GM18909 (cell line): ENCODE measurements around the gene IPO4.

Experiments used
- ATAC-seq: cut with Tn5 transposase; IDR thresholded peaks from one replicate; pipeline ENCODE4 v1.9.1; 2021; ENCODE audit warnings: mild to moderate bottlenecking; ENCODE audit not compliant: unreplicated experiment, poor library complexity

The IPO4 gene

DNA sequence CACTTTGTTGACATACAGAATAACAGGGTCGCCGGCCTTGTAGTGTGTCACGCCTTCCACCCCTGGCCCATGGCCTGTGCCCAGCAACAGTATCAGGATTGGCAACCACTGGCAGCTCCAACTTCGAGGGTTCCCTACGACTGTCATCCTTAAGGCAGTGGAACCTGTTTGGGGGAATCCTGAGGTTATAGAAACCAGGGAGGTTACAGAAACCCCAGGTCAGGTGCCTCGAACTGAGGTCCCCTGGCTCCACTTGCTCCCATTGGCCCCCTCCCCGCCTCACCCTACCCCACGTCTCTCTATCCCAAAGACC, 6.2 kb upstream of the IPO4 start:
- no peak for ATAC-seq

DNA sequence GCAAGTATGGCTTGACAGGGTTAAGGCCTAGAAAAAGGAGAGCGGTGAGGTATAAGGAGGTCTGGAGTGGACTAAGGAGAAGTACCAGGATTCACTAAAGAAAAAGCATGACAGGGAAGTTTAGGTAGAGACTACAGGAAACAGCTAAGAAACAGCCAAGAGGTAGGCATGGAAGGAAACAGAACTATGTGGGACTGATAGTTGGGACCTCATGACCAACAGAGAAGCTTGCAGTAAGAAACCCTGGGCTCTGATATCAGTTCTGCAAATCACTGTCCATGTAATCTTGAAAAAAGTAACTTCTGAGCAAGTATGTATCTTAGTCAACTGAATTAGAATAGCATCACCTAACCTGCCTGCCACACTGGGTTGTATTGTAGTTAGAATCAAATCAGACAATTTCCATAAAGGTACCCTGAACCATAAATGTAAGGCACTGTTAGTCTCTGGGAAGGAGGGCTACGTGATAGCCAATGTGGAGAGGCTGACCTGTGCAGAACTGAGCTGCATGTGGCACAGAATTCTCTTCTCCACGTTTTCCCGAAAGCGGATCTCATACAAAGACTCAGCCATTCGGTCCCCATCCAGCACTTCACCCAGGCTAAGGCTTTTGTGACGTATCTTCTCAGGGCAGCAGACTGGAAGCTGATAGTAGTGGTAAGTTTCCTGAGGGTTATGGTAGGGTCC, 5.7 kb upstream of the IPO4 start:
- no peak for ATAC-seq

DNA sequence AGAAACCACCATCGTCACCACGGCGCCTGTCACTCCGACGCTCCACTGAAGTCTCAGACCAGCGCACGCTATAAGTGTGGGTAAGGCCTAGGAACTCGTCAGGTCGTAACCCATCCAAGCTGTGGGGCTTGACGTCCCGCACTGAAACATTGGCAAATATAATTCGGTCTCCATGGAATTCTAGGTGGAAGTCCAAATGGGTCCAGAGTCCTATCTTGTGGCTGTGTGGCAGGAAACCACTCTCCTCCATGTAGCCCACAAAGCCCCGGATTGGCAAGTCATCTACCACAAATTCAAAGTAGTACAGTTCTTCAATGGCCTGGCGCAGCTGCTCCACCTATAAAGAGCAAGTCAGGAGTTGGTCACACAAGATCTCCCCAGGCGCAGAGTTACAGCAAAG, 4.3 kb upstream of the IPO4 start:
- ATAC-seq, result no peak

DNA sequence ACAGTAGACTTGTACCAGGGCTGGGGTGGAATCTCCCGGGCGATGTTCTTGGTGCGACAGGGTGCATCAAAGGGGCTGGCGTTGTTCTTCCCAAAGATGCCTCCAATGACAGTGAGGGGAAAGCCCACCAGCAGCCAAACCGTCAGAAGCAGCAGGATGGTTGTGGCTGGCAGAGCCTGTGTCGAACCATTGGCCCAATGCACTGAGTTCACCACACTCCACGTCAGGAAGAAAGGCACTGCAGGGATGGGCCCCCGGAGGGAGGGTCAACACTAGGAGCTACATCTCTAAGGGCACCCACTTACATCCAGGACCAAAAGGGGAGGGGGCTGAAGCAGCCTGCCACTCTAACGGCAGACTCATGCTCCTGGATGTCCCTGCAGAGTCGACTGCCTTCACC, 1.8 kb upstream of the IPO4 start:
- ATAC-seq, result no peak

DNA sequence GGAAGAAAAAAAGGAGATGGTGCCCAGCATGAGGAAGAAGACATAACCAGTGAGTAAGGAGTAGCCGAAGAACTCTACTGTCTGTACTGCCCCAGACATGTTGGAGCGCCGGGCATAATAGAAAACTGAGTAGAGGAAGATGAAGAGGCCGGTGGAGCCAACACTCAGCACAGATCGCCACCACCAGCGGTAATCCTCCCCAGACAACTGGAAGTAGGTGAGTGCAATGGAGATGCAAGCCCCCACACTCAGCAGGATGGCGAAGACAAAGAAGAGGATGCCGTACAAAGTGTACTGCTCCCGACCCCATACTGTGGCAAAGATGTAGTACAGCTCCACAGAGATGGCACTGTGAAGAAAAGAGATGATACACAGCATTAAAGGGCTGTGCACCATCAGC, 844 bp upstream of the IPO4 start:
- ATAC-seq, result no peak

DNA sequence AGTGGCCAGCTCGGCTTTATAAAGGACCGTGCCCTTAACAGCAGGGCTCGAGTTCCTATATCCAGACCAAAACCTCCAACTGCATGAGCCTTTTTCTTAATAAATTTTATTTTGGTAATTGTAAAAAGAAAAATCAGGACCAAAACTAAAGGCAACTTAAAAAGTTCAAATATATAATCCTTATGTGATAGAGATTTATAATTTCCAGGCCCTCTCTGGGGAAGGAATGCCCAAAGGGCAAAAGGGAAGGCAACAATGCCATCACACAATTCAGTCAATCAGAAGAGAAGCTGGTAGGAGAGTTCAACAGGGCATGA, 401 bp upstream of the IPO4 start:
- ATAC-seq, result no peak

DNA sequence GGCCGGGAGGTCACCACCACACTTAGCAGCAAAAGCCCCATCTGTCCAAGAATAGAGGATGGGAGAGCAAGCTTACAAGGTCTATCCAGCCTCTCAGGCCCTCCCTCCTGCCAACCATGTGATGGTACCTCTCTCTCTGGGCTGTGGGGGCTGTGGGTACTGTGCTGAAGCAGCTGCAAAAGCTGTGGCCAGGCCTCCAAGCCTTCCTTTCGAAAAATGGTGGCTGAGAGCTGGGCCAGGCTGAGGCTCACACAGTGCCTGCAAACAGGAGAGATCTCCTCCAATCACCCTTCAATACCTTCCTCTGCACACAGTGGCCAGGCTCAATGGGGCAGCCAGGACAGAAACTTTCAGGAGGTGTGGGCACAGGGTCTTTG, 1.1 kb downstream of the IPO4 start:
- no peak for ATAC-seq

DNA sequence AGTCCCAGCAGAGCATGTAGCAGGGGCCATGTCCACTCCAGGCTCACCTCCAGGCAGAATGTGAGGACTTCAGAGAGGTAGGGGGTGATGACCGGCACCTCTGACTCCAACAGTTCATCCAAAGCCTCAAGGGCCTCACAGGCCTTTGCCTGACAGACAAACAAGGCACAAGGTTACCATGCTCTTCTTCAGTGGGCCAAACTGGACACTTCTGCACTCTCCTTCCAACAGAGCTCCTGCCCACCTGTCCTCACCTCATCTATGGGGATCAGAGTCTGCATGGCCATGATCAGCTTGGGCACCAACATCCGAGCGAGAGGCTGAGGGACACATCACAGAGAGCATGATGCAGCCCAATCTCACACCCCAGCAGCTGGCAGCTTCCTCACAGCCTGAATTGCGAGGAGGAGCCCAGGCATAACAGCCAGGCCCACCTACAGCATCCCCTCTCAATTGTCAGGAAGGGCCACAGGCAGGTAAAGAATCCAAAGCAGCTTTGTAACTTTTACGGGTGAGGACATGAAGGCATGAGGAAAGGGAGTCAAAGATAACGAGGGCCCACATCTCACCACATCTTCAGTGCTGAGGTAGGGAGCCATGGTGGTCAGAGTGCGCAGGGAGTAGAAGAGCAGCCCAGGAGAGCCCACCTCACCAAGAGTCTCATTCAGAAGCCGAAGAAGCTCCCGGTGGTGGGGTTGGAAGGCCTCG, 1.6 kb downstream of the IPO4 start:
- ATAC-seq, result no peak

DNA sequence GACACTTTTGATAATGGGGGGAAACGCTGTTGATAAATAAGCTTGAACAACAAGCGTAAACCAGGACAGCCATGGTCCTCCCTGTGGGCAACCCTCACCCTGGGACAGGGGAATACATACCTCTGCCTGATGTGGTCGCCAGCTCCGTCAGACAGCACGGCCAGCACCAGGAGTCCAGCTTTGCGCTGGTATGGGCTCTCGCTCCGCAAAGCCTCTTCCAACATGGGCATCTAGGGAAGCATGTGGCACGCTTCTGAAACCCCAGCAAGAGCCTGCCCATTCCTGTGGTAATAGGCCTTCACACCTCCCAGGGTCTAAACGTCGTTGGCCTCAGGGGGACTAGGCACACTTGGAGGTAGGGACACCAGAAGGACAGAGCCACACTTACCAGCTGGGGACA, 2.9 kb downstream of the IPO4 start:
- ATAC-seq, result no peak

DNA sequence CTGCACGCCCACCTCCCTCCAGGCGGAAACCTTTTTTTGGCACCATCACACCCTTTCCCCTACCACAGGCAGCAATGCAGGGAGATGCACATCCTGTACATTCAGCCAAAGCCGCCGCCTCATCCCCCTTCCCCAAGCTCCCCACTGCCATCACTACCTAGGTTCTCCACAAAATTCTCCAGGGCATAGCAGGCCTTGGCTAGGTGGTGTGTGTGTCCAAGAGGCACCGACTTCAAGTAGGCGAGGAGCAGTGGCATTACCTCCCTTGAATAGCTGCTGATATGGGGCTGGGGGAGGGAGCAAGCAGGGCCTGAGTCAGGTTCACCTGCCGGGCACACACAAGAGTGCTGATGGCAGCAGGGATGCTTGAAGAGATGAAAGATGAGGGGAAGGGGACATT, 3.6 kb downstream of the IPO4 start:
- ATAC-seq, result no peak

DNA sequence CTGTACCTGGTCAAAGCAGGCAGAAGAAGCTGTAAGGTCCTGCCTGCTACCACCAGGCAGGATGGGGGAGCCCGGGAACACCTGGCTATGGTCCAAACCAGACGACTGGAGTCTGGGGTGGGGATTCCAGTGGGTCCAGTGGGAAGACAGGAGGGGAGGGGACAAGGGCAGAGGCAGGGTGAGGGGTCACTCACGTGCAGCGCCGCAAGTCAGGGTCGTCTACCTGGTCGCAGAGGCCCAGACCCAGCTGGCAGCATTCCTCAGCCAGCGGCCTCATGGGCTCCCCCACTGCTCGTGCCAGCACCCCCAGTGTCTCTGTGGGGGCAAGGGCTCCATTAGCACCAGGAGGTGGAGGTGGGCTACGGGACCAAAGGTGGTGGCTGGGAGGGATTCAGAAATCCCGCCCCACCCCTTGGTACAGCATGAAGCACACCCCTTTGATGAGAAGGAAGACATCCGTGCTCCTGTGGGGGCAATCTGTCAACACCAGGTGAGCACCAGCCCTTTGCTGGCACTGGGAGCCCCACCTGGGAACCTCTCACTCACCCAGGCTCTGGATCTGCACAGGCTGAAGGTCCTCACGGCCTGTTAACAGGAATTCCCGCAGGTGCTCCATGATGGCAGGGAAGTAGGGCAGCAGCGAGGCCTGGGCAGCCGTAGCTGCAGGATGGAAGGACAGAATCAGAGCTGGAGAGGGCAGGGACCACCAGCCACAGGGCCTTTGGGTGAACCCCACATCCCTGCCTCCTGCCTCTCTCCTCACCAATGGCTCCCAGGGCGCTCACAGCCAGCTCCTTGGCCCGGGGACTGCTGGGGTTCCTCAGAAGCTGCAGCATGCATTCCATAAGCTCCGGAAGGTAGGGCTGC, 4.3 kb downstream of the IPO4 start:
- ATAC-seq, result no peak

DNA sequence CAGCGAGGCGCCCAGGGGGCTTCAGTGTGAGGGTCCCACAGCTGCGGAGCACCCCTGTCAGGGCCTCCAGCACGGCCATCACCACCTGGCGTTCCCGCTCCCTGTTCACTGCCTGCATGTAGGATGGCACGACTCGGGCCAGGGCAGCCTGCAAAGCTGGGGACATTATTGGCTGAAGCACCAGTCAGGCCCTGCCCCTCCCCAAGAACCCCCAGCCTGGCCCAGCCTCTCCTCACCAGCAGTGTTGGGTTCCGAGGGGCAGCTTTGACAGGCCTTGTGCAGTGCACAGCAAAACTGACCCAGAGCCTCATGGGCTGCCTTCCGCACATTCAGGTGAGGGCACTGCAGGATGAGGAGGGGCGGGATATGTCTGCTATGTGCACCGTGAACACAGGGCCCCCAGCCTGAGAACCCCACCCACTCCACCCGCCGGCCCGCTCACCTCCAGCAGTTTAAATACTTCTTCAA, 5.6 kb downstream of the IPO4 start:
- ATAC-seq, result no peak

DNA sequence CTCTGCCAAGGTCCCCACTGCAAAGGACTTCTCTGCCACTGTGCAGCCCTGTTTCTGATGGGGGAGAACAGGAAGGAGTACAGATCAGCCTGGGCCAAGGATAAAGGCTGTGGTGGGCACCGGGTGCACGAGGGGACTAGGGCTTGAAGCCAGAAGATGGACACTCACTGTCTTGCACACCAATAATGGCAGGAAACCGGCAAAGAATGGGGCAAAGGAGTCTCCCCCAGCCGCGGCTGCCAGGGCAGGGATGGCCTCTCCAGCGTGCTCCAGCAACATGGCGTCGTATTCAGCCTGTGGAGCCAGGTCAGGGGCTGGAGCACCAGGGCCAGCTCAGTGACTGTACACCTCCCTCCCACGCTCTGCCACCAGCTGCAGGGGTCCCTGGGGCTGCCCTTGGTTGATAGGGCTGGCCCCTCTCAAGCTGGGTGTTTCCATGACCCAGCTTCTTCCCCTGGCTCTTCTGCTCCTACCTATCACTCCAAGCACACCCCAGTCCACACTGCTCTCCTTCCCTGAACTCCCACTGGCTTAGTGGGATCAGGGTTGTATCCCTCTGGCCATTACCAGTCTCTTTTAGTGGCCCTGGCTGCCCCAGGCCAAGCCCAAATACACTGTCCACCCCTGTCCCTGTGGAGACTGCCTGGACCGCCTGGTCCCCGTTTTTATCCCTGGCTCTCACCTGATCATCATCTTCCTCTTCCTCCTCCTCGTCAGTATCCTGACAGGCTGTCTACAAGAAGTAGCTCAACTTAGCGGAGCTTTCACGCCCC, 6.3 kb downstream of the IPO4 start:
- ATAC-seq, result no peak

DNA sequence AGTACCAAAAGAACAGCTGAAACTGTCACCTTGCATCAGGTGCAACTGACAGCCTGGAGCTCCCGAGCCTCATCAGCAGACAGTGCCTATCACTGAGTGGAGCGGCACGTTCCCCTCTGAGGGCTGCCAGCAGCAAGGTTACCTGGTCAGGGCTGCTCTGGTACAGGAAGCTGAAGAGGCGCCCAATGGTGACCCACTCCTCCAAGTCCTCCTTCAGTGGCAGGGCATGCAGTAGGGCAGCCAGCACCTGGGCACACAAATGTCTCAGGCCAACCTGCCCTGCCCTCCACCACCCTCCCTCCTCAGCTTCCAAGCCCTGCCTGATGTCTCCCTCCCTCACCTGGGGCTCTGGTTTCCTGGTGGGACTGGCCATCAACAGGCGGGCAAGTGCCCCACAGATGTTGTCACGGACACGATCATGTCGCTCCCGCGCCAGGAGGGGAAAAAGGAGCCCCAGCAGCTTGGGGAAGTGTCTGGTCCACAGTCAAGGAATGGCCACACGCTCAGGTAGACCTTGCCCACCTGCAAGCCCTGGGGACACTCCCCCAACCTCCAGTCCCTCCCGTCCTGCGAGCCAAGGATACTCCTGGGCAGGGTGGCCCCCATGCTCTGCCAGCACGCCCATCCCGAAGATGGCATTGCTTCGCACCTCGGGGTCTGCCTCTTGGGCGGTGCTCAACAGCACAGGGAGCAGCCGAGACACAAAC, 7.1 kb downstream of the IPO4 start:
- no peak for ATAC-seq

DNA sequence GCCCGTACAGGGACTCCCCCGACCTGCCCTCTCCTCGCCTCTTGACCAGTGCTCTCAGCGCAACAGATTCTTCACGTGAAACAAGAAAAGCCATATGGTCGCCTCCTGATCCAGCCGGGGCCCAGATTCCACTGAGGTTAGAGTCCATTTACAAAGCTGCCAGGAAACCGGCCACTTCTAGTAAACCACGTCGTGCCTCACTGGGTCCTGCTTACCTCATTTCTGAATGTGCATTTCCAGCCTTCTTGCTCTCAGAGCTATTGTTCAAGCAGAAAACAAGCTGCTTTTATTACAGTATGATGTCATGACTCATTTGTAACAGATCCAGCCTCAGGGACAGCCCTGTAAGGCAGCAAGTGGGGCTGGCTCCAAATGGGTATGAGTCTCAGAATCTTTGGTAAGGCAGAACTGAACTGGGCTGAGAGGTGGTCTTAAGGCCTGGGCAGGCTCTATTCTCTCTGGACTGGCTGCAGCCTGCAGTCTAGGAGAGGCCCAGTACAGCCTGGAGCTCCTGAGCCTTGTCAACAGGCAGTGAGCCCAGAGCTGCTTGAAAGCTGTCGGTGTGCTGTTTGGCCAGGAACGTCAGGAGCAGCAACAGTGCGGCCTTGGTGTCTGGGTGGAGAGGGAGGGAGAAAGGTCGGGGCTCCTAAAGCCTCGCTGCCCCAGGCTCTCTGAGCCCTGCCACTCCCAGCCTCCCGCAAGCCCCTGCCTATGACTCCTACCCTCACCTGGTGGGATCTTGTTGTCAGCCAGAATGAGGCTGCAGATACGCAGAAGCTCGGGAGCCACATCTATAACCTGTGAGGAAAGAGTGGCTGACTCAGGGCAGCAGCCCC, 8.4 kb downstream of the IPO4 start:
- ATAC-seq, result no peak

DNA sequence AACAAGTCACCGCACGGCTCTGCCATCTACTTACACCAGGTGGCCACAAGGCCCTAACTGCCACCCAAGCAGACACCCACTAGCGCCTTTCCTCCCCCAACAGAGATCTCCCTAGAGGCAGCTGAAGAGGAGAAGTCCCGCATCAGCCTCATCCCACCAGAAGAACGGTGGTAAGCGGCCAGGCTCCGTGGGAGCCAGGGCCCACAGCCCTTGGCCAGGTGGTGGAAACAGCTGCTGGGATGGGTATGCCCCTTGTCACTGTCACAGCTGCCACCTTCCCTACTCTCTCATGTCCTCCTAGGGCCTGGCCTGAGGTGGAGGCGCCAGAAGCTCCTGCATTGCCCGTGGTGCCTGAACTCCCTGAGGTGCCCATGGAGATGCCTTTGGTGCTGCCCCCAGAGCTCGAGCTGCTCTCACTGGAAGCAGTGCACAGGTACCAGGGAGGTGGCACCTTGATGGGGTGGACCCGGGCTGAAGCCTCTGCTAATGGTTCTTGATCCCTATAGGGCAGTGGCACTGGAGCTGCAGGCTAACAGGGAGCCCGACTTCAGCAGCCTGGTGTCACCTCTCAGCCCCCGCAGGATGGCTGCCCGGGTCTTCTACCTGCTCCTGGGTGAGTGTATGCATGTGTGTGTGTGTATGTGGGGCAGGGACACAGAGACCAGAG, 9.2 kb downstream of the IPO4 start:
- ATAC-seq, result no peak

DNA sequence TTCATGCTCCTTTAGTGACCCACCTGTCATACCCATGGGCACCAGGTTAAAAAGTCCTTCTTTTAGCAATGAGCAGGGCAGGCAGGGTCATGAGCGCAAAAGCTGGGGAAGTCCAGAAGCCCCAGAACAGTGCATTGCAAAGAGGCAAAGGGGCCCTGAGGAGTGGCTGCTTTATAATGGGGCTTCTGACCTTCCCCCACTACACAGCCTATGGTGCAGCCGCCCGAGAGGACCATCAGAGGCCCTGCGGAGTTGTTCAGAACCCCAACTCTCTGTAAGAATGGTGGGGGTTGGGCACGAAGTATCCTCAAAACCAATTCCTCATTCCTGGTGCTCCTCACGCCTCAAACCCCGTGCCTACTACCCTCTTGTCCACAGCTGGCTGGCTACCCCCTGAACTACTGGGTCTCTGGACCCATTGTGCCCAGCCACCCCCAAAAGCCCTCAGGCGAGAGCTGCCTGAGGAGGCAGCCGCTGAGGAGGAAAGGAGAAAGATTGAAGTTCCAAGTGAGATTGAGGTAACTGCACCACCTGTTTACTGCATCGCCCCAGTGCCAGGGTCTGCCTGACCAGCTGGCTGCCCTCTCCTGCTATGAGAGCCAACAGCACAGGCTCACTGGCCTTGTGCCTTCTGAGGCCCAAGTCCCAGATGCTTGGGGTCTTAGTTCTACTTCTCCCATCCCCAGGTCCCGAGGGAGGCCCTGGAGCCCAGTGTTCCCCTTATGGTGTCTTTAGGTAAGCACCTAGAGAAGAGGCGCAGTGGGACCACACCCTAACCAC, 10.0 kb downstream of the IPO4 start:
- no peak for ATAC-seq

DNA sequence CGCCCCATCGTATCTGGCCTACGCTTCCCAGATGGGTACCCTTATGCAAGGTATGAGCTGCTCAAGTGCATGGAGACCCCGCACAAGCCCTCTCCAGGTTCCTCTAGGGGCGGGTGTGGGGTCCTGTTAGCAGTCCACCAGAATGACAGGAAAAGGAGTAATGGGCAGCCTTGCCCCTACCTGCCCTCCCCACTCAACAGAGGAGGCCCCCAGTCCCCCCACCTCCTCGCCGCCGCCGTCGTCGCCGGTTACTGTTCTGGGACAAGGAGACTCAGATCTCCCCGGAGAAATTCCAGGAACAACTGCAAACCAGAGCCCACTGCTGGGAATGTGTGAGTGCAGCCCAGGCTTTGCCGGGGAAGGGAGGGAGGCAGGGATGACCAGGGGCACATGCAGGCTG, 10.7 kb downstream of the IPO4 start:
- no peak for ATAC-seq
